Transverse colon (tissue), 4 donors: ENCODE data around the gene OR8K3.

Experiments used
- CTCF ChIP-seq, 5 experiments: fragments of 200-600 bp in 3 of 5; fragments of 450-650 bp in 2 of 5; sonication (generic) in 3 of 5; IDR thresholded peaks; 1 replicate in 2 of 5; 2 replicates in 3 of 5; pipeline ENCODE4 v1.5.1; 2016 to 2017; ENCODE audit warnings: antibody characterized with exemption in 5 of 5, inconsistent platforms in 3 of 5, mild to moderate bottlenecking in 2 of 5, moderate library complexity in 1 of 5
- POLR2AphosphoS5 ChIP-seq, 3 donors: sonication (generic); formaldehyde crosslinking; IDR thresholded peaks; one replicate each; pipeline ENCODE4 v1.6.1; 2016; ENCODE audit warnings: antibody characterized with exemption in 3 of 3

GRCh38 chr11:56353991-56354390, 39.0 kb downstream of the OR8K3 start, which contains the start of gene OR8J1:
- TF ChIP-seq CTCF (IDR thresholded peaks at IDR 0.05) (no peak), POLR2AphosphoS5 (IDR thresholded peaks at IDR 0.05) (no peak)
